IPS-NIHi11 (cell line): ENCODE results near the gene HINFP.
"Not testable (repeated sequence)": the region's sequence is repeated elsewhere in the genome, so short reads cannot be mapped to it uniquely, and the experiment has no call there.

Experiments used
- DNase-seq: peaks from one replicate; pipeline ENCODE4 v3.0.0; 2012; ENCODE audit warnings: mixed read lengths, low spot score

Gene HINFP

DNA sequence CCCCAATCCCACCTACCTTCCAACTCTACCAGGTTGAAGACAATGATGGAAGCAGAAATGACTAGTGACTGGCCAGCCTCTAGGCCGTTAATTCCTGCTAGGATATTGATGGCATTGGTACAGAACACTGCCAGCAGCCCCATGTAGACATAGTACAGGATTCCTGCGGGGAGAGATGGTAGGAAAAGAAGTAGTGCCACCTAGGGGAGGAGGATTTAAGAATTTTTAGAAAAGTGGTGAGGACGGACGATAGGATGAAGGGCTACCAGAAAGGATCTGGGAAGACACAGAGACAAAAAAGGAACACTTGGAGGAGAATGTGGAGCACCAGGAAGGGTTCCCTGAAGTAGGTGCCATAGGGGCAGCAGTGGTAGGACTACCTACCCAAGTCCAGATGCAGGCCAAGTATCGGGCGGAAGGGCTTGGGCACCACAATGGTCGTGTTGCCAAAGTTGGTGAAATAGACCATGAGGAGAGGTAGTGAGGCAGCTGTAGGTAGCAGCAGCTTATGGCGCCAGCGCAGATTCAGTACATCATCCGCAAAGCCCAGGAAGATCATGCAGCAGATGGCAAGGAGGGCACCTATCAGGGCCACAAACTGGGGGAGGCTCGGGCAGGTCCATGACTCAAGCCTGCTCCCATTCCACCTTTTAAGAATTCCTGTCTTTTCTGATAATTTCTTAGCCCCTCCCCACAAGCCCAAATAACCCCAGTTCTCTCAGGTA is 21.0 kb upstream of the HINFP start:
- DNase-seq: no peak

DNA sequence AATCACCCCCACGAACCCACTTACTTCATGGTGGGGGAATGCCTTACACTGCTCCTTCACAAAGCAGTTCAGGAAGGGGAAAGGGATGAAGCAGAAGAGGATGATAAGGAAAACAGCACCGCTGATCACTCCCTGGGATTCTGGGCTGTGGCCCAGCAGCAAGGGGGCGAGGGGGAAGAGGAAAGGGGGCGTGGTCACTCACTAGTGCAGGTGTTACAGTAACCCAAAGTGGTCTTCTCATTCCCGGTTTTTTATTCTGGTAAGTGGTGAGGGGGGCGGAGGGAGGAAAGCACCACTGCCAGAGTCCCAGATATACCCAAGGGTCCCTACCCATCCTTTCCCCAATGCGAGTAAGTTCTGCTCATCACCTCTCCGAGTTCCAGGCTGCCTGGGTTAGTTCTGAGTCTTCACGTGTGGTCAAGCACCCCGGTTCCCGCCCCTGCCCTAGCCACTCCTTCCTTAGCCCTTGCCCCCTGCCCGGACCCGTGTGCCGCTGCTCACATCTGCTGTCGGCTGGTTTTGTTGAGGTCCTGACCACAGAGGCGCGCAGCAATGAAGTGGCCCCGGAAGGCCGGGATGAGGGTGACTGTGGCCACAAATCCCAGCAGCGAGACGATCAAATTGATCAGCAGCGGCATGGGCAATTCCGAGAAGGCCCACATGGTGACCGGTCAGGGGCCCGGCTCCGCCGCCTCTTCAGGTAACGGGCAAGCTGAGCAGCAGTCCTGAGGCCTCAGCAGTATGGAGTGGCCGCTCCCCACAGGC is 20.2 kb upstream of the HINFP start:
- no peak for DNase-seq

DNA sequence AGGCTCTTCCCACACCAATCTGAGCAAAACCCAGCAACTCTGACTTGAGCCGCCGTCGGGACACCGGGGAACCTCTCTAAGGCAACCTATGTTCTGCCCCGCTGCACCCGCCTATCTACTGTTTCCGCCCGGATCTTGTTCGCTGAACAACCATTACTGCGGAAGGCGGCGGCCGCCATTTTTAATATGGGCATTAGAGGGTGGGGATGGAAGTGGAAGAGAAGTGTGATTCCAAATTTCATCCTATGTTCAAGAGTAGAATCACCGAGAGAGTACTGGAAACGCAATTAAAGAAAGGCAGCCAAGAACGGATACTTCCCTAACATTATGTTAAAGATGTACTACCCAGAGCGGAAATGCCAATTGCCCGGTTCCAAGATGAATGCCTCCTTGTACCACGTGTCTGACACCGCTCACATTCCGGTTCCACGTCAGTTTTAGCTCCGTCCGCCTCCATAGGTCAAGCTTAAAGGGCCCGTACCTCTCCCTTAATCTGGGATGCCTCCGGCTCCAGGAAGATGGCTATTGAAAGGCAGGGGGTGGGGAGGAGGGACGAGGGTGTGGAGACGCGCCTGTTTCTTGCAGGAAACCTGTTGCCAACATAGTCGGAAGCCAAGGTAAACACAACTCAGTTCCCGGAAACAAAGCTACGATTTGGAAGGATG is 19.5 kb upstream of the HINFP start, which contains the start of gene DPAGT1:
DPAGT1 (minus strand) TSS at position 95 of the 665 bp plus-strand sequence. CDS start 198 bp downstream, outside the sequence.
- peak; percentile 79 for DNase-seq

DNA sequence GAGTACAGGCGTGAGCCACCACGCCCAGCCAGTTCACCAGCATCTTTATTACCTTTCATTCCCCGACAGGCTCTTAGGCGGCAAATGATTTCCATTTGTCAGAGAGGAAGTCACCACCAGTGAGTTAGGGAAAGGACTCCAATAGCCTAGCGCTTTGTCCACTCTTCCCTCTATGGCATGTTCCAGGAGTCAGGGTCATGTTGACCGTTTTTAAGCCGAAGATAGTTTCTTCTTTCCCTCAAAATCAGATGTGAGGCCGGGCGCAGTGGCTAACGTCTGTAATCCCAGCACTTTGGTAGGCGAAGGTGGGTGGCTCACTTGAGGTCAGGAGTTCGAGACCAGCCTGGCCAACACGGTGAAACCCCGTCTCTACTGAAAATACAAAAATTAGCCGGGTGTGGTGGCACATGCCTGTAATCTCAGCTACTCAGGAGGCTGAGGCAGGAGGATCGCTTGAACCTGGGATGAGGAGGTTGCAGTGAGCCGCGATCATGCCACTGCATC is 18.2 kb upstream of the HINFP start:
- not testable (repeated sequence) for DNase-seq

DNA sequence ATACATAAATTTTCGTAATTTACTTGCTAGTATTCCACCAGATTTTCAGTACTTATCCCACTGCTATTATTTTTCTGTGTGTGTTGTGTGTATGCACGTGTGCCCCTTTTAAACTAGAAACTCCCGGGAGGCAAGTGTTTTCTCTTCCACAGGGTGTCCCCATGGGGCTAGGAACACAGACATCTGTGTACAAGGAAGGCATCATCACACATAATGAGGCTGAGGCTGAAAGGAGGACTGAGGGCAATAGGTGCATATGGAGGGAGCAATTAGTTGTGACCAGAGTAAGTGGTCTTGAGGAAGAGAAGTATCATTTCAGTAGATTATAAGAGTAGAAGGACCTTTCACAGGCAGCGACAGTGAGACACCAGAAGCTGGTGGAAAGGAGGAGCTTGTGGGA is 17.6 kb upstream of the HINFP start:
- no peak for DNase-seq

DNA sequence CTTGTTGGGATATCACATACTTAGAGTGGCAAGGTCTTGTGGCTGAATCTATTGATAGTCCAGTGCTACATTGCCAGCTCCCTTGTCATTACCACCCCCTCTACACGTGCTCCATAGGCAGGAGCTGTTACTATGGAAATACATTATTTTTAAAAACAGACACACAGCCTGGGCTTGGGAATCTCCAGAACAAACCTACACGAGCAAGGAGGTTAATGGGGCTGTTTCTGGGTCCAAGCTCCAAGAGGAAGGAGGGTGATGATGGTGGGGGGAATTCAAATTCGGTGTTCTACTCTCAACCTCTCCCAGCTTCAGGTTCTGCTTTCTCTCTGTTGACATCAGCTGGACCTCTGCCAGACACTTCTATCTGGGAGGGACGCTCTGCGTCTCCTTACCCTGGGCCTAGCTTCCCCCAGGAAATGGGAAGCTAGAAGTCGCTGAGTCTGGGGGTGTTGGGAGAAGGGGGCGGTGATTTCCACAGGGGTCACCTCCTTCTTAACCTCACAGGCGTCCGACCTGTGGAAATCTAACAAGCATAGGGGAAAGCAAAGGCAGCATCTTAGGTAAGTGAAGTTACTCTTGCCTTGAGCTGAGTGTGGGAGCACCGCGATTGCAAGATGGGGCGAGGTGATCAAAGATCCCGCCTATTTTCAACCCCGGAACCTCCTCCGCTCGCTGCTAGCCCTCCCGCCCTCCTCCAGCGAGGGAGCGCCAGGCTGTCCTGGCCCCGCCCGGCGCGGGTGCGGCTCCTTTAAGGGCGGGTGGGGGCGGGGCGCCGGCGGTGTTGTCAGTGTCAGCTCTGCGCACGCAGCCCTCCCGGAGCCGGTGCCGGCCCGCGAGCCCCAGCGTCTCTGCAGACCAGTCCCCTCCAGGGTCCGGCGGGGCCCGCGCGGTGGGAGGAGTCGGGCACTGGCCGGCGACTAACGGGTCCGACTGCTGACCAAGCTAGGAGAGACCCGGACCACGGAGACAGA is 14.5 kb upstream of the HINFP start, which contains the start of gene C2CD2L:
C2CD2L (plus strand) TSS at position 781 of the 974 bp plus-strand sequence. CDS start 398 bp downstream, outside the sequence.
- DNase-seq: peak; percentile 97

DNA sequence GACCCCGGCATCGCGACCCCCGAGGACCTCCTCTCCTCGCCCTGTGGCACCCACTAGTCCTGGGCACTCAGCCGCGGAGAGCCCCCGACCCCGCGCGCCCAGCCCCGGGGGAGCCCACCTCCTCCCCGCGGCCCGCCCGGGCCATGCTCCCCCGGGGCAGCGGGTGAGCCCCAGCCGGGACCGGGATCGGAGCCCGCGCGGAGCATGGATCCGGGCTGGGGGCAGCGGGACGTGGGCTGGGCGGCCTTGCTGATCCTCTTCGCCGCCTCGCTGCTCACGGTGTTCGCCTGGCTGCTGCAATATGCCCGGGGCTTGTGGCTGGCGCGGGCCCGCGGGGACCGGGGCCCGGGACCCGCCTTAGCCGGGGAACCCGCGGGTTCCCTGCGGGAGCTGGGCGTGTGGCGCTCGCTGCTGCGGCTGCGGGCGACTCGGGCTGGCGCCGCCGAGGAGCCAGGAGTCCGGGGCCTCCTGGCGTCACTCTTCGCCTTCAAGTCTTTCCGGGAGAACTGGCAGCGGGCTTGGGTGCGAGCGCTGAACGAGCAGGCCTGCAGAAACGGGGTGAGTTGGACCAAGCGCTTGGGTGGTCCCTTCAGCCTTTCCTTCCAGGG is 13.7 kb upstream of the HINFP start:
- peak; percentile 57 for DNase-seq

DNA sequence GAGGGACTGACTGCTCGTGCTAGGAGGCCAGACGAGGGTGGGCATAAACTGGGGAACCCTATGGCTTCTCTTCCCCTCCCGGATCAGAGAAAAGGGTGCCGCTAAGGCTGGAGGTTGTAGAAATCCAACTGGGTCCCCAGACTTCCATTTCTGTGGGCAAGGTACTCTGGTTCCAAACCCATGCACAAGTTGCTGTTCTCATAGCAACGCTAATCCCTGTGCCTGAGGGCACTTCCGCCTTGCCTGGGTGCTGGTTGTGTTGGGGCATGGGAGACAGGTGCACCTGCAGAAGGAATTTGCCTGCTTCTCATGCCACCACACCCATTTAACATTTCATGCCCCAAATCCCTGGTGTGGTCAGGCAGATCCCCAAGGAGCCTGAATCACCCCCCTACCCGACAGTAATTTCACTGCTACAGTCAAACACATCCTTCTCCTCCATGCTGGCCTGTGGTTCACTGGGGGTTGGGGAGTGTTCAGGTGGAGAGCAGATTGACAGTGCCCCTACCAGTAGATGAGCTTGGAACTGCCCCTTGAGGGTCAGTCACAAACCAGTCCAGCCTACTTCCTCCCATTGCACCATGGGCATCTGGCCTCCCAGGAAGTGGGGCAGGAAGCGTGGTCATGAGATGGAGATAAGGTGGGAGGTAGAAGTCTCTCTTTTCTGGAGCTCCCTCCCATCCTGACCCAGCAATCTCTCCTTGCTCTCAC is 13.1 kb upstream of the HINFP start:
- DNase-seq: peak; percentile 70

DNA sequence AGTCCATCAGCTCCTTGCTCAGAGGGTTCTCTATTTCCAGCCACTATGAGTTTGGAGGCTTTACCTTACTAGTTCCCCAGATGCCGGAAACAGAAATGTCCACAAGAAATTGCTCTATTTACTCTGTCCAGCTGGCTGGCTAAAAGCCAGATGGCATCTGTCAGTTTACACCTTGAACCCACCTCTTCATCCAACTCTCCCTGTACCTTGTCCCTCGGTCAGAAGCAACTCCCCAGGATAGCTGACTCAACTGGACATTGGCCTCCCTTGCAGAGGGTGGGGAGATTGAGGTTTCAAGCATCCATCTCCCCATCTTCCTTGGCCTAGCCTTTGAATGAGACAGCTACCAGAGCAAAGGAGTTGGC is 12.5 kb upstream of the HINFP start:
- no peak for DNase-seq

DNA sequence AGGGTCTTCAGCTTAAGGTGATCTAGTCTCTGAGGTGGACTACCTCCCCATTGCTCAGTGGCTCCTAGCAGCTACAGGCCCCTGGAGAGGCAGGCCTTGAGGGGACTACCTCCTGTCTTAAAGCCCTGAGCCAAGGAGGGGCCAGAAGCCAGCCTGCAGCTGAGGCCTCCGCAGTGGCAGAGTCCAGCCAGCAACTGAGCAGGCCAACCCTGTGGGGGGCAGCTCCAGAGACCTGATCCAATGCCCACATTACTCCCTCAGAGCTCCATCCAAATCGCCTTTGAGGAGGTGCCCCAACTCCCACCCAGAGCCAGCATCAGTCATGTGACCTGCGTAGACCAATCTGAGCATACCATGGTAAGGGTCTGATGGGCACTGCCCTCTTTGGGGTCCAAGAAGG is 11.5 kb upstream of the HINFP start:
- DNase-seq: no peak

DNA sequence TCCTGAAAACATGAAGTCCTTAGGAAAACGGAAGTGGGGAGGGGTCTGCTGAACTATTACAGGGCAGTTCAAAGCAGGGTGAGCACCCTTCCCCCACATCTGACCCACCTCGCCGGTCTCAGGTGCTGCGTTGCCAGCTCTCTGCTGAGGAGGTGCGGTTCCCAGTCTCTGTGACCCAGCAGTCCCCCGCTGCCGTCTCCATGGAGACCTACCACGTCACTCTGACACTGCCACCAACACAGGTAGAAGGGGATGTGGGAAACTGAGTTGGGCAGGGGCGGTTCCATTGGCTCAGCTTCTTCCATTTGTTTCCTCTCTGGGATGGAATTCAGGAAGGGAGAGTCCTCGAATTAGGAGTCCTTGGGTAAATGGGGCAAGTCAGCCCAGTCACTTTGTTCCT is 10.9 kb upstream of the HINFP start:
- no peak for DNase-seq

DNA sequence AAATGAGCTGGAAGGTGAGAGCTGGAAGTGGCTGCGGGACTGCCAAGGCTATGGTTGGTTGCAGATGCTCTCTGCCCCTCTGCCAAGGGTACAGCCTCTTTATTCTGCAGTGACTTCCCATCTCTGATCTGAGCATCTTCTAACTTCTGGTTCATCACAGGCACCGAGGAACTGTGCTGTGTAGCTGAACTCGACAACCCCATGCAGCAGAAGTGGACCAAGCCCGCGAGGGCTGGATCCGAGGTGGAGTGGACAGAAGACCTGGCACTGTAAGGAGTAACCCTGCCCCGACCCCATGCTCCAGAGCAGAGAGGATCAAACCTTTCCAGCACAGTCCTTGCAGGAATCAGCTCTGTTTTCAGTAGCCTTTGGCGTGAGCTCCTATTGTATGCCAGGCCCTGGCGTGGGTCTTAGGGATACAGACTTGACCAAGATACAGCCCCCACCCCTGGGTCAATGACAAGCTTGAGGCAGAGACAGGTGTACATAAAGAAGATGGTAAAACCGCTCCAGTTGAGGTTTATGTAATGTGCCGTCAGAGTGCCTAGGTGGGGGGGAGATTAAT is 9.9 kb upstream of the HINFP start:
- no peak for DNase-seq

DNA sequence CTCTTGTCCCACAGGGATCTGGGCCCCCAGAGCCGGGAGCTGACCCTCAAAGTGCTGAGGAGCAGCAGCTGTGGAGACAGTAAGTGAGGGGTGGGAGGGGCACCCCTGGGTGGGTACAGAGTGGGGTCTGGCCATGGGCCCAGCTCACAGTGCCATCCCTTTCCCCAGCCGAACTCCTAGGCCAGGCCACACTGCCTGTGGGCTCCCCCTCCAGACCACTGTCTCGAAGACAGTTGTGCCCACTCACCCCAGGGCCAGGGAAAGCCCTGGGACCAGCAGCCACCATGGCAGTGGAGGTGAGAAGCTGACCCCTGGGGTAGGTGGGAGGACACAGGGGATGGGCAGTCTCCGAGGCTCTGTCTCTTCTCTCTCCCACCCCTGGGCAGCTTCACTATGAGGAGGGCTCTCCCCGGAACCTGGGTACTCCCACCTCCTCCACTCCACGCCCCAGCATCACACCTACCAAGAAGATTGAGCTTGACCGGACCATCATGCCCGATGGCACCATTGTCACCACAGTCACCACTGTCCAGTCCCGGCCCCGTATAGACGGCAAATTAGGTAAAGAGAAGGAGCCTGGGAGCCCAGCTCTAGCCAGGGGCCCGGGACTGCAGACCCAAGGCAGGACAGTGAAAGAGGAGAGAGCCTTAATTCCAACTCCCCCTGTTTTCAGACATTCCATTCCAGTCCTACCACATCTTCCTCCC is 8.9 kb upstream of the HINFP start:
- DNase-seq: no peak

DNA sequence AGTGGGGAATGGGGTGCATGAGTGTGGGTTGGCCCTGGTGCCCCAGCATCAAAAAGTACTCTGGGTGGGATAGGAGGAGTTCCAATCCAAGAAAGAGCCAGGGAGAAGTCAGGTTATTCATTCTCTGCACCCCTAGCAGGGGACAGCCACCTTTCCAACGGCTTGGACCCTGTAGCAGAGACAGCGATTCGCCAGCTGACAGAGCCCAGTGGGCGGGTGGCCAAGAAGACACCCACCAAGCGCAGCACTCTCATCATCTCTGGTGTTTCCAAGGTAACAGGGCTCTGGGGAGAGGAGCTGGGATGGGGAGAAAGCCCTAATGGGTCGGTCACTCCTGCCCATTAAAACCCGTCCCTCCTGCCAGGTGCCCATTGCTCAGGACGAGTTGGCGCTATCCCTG is 7.7 kb upstream of the HINFP start:
- no peak for DNase-seq

DNA sequence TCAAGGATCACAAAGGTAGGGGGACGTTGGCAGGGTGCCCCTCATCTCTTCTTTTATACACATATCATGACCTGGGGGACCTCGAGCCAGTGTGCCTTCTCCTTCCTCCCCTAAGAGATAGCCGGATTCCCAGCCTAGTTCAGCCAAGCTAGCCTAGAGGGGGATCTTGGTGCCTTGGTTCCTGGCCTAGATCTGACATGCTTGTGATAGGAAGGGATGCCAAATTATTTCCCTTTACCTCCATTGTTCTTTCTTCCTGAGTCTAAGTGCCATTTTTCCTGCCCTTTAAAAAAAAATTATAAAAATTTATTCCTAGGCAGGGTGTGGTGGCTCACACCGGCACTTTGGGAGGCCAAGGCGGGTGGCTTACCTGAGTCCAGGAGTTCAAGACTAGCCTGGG is 7.0 kb upstream of the HINFP start:
- no peak for DNase-seq

DNA sequence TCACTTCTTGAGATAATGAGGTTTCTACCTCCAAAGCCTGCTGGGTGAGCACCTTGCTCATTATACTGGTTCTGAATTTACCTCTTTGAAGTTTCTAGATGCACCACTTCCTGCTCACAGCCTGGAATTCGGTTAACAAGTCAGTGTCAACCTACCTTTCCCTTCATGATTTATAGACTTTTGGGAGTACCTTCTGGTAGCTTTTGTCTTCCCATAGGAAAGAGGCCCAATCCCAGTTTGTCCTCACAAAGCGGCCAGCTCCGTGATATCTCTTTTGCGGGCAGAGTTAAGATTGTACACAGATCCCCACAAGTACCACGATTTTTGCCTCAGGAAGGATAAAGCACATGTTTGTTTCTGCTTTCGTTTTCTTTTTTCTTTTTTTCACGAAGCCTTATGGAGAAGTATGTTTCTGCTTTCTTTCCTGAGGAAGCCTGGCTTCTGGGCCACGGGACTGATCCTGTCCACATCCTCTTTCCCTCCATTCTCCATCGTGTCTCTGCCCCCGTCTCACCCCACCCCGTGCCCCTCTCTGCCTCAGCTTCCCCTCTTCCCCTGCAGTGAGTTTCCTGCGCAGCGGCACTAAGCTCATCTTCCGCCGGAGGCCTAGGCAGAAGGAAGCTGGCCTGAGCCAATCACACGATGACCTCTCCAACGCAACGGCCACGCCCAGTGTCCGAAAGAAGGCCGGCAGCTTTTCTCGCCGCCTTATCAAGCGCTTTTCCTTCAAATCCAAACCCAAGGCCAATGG is 5.7 kb upstream of the HINFP start:
- DNase-seq: no peak

DNA sequence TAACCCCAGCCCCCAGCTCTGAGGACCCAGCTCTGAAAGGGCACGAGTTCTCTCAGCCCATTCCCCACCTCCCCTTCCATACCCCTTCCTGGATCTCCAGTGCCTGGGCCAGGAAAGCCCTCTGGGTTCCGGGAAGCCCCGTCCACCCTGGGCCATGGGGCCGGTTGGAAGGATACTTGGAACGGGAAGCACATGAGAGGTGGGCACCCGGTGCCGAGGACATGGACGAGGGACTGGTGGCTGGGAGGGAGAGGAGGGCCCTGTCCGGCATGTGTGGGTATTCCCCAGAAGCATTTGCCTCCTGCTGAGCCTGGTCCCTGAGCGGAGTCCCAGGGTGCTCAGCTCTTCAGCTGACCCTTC is 5.2 kb upstream of the HINFP start:
- DNase-seq: no peak

DNA sequence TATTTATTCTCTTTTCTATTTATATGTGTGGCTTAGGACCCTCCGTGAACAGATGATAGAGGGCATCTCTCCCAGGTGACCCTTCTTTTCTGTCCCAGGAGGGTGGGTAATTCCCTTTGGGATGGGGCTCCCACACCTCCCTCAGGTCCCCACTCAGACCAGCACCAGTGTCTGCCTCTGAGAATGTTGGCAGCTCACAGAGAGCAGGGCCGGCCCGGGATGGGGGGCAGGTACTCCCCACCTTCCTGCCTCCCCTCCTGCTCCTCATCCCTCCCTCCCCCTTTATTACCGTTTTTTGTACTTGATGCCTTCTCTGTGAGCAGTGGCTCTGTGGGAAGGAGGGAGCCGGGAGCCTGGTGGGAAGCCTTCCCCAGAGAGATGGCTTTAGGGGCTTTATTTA is 4.8 kb upstream of the HINFP start:
- DNase-seq: no peak
